GM19324 (cell line): ENCODE results near the gene NCOA4.
"Not testable (repeated sequence)": the region's sequence is repeated elsewhere in the genome, so short reads cannot be mapped to it uniquely, and the experiment has no call there.

Source experiments
- ATAC-seq: cut with Tn5 transposase; IDR thresholded peaks from one replicate; pipeline ENCODE4 v1.9.1; 2021; ENCODE audit warnings: mild to moderate bottlenecking, moderate library complexity; ENCODE audit not compliant: unreplicated experiment, low FRiP score

Gene NCOA4

DNA sequence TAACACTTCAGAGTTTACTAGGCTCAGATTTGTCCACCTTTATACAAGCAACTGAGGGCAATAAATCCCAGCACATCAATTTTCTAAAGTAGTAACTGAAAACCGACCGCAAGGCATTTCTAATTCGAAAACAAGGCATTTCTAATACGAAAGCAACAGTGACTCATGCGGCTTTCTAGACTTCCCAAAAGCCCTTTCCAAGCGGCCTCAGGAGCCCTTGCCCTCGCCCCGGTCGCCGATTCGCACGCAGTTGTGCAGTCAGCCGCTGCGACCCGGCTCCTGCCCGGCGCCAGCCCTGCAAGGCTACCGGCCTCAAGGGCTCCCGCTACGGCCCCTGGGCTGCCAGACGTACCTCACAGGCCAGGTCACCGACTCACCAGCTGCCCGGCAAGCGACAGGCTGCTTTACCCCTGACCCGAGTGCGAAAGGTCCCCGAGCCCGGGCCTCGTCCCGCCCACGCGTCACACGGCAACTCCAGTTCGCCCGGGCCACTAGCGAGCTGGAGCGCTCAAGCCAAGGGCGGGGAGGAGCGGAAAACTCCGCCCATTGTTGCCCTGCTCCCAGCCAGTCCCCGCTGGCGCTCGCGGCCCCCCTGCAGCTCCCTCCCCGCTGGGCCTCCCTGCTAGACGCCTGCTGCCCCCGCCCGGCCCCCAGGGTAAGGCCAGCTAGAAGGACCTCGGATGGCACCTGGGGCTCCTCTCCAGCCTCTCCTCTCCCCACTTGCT is 7.3 kb downstream of the NCOA4 start:
- ATAC-seq: peak; percentile 89

DNA sequence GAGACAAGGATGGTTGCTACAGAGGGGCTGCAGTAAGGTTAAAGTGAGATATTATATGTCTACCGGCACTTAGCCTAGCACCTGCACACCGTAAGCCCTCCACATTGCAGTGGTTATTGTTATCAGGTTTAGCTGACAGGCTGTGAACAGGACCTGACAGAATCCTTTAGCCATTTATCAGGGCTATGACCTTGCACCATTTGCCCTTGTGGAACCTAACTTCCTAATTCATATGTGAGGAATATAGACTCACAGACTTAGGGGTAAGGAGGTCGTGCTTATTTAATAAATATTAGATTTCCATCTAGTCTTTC is 10.1 kb downstream of the NCOA4 start:
- no peak for ATAC-seq

DNA sequence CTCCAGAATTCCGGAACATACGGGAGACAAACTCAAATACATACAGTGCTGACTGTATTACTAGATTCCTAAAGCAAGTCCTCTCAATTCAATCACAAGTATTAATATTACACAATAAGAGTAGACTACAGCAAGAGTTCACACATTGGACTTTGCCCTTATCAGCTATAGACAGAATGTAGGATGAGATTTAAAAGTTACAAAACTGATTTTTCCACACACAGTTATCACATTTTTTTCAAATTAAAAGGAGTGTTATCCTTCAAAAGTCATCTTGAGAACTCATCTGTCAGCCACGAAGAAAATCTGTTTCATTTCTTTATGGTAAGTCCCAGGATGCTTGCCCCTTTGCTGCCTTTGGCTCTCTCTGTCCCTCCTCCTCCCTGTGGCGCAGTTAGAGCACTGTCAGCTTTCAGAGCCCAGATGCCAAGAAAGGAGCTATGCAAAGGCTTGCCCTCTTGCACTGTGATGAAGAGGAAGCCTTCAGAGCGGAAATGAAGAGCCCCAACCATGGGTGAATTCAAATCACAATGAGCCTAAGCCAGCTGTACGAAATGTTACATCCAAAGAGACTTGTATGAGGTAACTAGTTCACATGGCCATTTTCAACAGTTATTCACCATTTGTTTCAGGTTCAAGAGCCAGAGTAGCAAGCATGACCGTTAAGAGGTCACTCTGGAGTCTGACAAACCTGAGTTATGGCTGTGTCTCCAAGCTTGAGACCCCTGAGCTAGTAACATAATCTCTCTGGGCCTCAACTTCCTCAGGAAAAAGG is 10.7 kb downstream of the NCOA4 start:
- ATAC-seq: no peak

DNA sequence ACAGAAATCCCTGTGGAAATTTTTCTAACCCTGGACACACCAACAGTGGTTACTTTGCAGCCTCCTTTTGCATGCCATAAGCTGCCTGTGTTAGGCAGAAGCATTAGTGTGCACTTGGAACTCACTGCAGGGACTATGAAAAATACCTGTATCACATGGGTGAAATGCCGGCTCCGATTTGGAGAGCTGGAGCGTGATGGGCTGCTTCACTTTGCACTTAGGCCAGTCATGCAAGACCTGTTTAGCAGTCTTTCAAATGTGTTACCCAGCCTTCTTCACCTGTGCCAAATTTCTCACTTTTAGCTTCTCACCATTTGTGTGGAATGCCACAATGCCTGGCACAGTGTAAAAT is 11.3 kb downstream of the NCOA4 start:
- ATAC-seq: no peak

DNA sequence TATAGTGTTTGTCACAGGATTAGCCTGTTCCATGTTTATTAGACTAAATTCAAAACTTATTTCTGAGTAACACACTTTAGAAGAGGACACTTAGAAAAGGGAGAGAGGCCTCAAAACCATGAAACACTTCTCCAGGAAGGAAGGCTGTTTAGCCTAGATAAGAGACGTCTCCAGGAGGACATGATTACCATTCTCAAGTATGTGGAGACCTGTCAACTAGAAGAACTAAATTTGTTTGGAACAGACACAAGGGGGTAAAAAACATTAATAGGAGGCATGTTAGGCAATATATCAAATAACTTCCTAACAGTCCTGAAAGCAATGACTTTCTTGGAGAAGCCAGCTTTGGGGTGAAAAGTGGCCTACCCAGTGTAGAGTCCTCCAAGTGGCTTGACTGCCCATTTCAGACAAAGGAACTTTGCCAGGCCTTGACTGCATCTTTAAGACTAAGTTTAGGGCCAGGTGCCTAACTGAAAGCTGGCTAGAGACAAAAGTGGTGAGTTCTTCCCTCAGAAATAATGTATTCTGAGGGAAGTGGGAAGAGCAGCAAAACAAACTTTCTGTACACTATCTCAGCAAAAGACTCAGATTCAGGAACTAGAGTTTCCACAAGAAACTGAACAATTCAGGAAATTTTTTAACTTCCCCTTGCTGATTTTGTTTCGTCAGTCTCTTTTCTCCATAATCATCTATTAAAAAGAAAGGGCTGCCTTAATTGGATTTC is 11.8 kb downstream of the NCOA4 start:
- ATAC-seq: no peak

DNA sequence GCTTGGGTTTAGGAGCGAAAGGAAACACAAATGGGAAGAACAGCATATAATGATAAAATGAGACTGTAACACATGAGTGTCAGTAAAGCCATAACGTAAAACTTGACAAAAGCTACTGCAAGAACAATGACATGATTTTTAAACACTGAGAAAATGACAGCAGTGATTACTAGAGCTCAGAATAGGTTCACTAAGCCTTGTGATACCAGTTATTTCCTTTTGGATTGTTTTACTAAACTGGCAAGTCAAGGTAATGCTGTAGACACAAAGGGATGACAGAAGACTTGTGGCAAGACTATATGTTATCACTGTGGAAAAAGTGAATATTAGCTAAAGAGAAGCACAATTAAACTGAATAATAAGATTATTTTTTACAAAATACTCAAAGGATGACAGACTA is 12.7 kb downstream of the NCOA4 start:
- no peak for ATAC-seq

DNA sequence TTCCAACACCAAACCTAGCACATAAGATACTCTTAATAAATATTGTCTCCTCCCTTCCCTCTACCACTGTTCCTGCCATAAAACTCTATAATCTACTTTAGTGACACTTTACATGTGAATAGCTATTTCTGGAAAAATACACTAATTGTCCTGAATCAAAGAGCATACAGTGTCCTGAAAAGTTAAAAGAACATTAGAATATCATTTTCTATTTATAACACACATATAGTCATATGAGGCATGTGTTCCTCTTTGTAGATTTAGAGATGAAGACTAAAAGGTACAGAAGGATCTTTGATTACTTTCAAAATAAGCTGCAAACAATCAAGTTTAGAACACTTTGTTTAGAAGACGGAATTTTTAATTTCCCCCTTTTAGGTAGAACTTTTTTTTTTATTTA is 13.6 kb downstream of the NCOA4 start:
- ATAC-seq: no peak

DNA sequence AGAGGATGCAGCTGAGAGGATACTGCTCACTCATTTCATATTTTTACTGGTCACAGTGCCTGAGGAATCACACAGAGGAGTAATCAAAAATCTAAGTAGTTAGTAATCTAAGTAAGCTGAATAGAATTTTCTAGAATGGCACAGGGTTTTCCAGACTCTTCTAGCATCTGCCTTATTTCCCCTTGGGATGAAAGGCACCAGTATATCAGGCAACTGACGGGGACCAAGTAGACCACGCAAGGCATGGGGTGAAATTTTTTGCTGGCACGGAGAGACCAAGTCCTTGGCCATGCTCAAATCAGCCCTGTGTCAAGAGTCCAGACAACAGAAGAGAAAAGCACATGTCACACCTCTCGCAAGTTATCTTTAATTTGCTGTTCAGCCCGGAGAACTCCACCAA is 14.2 kb downstream of the NCOA4 start:
- ATAC-seq: no peak

DNA sequence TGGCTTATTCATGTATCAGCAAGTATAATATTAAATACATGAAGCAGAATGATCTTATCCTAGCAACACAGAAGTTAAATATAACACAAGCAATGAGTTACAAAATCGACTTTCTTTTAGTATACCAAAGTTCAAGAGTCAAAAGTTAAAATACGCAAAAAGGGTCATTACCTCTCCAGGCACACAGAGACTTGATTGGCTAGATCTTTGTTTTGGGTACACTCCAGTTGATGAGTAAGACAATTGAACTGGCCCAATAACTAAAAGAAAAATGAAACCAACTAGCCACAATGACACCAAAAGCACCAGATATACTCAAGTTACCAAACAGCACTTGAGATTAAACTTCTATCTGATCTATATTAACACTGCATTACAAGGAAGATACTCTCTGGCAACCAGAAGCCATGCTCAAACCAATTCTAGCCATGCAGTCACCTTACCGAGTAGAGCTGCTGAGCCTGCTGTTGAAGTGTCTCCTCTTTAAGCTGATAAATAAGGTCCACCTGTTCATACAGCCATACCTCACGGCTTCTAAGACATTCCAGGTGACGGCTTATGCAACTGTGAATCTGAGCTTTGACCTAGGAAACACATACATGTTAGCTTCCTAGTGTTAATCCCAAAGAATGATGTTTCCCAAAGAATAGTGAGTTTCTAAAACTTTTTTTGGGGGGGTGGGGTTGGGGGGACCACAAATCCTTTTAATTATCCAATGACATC is 15.6 kb downstream of the NCOA4 start:
- ATAC-seq: no peak

DNA sequence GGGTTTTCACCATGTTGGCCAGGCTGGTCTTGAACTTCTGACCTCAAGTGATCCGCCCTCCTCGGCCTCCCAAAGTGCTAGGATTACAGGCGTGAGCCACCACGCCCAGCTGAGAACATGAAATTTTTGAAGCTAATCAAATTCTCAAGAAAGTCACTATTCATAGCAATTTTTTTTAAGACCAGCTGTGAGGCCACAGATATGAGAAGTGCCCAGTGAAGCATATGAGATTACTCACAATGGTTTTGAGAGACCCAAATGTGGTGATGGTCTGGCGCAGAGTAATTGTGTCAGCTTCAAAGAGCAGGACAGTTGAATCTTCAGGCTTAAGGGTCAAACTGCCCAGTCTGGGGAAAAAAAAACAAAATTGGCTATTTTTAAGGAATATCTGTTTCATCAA is 16.2 kb downstream of the NCOA4 start:
- ATAC-seq: no peak

DNA sequence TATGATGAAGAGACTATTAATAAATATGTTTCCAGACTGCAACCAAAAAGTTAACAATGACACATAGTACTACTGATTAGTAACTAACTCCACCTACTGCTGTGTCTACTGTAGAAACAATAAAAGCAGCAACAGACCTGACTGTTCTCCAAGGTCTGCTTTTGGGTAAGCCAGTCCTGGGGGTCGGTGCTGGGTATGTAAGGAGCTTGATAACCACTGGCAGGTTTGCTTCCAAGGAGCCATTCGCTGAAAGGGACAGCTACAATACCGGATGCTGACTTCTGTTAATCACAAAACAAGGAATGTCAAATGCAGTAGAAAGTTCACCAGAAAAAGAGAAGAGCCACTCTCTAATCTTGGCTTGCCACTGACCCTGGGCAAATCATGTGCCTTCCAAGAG is 17.7 kb downstream of the NCOA4 start:
- no peak for ATAC-seq

DNA sequence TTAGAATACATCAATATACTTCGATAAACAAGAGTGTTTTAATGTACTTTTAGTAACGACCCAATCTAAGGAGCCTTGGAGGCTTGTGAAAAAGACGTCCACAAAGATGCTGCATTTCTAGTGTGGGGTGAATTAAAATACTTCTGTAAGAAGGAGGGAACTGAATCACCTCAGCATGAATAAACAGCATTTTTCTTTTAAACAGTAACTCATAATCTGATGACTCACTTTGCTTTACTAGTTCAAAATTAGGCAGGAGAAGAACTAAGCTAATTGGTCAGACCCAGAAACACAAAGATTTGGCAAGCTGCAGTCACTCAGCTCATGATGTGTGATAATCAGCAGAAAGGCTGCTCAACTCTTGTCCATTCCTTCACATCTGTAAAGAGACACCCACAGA is 24.2 kb downstream of the NCOA4 start:
- no peak for ATAC-seq

DNA sequence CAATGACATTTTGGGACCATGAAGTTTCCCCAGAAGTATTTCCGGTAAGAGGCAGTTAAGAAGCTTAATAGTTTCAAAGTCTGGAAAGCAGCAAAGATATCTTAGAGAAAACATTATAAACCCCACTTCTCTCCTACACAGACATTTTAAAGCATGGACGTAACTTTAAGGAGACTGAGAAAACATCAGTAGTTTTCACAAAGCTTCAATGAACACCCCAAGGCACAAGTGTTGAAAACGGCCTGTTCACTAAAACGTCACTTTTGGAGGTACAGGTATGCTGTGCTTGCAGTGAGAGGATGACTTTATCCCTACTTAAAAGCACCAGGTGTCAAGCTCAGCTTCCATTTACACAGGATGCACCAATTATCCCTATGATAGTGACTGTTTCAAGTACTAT is 25.0 kb downstream of the NCOA4 start:
- no peak for ATAC-seq

DNA sequence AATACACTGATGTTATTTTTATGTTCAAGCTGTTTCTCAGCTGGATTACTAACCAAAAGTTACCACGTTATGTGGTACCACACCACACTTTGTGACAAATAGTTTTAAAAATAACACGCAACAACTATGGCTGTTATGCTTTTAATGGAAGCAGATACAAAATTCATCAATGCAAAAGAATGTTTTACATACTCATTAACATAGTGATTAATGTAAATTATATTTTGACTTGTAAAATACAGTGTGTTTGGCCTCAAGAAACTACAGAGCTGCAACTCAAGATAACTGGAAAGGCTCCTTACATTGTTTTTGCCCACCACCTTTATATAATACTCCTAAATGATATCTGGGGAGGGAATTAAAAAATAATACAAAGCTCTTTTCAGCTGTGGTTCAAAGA is 25.5 kb downstream of the NCOA4 start:
- ATAC-seq: no peak

DNA sequence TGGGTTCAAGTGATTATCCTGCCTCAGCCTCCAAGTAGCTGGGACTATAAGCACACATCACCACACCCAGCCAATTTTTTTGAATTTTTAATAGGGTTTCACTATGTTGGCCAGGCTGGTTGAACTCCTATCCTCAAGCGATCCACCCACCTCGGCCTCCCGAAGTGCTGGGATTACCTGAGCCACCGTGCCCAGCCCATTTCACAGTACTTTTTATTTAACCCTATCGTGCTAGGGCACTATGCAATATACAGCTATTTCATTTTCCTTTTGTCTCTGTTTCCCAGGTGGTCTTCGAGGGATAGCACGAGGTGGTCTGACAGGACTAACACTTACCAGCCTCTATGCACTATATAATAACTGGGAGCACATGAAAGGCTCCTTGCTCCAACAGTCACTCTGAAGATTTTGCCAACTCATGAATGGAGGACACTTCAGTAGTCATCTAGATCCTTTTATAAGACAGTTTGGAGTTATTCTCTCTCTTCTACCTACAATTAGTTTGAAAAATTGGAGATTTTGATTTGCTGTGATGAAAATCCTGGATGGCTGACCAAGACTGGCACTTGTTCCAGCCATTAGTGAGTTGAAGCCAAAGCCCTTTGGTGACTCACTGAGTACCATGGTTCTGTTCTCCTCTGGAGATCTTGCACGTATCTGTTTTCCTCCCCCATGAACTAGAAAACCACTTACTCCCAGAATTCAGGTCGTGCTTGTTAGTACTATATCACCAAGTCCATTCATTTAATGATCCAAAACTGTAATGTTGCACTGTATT is 27.3 kb downstream of the NCOA4 start:
- no peak for ATAC-seq

DNA sequence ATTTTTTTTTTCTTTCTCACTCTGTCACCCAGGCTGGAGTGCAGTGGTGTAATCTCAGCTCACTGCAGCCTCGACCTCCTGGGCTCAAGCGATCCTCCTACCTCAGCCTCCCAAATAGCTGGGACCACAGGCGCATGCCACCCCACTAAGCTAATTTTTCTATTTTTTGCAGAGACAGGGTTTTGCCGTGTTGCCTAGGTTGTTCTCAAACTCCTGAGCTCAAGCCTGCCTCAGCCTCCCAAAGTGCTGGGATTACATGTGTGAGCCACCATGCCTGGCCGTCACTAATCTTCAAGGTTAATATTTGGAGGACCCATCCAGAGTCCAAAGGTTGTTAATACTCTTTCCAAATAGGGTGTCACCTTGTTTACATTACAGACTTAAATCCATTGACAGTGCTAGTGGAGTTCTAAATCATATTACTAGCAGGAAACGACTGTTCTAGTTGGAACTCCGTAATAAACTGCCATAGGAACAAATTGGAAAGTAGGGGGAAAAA is 28.2 kb downstream of the NCOA4 start:
- not testable (repeated sequence) for ATAC-seq

DNA sequence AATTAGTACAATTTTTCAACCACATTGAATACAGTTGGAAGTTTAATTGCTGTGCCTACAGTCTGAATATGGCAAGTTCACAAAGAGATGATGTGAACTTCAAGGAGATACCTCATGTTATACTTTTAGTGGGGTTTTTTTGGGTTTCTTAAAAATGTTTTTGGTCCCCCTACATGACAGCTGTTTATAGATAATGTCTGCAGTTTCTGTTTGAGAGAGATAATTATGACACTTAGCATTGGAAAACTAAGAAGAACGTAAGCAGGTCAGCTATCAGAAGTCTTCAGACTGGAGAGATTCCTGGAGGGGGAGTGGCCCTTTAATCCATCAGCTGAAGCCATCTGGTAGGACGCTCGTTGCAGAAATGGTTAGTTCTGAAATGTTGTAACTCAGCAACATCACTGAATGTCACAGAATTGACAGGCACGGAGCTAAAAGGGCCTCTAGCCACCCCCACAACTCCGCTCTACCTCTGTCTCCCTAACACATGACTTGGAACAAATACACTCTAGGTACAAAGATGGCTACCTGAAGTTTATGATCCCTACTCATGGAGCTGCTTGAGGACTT is 29.2 kb downstream of the NCOA4 start:
- no peak for ATAC-seq

DNA sequence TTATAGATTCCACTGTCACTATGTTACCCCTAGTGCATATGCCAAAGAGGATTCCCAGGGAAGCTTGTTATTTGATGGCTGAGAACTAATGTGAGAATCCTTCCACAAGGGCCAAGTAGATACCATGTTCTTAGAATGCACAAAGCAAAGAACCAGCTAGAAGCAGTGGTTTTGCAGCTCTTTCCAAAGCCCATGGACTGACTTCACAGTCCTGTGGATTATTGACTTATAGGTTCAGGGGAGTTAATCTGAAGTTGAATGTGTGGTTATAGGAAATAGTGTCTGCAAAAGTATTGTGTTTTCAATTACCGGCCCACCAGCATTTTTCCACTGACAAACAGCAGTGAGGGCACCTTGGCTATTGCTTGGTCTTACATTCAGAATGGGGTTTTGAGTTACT is 29.9 kb downstream of the NCOA4 start:
- no peak for ATAC-seq

DNA sequence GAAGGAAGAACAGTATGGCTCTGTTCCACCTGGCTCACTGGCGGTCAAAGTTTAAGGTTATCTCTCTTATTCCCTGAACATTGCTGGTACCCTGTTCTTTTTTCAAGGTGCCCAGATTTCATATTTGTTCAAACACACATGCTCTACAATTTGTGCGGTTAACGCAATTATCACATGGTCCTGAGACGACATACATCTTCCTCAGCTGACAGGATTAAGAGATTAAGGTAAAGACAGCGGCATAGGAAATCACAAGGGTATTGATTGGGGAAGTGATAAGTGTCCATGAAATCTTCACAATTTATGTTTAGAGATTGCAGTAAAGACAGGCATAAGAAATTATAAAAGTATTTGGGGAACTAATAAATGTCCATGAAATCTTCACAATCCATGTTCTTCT is 30.5 kb downstream of the NCOA4 start:
- not testable (repeated sequence) for ATAC-seq
